Testis (tissue), 2 donors: ENCODE data around the gene TRIB2.
A peak's percentile ranks its signal among the peaks of the same experiment; 100 is the strongest.

Experiments
- POLR2A ChIP-seq: fragments of 450-650 bp; IDR thresholded peaks from one replicate; pipeline ENCODE4 v1.6.1; 2017; ENCODE audit warnings: antibody characterized with exemption, mild to moderate bottlenecking, moderate library complexity
- TF ChIP-seq, protein P1 (sequence below), 3 experiments: fragments of 450-650 bp in 2 of 3; fragments of 200-600 bp in 1 of 3; sonication (generic) in 1 of 3; IDR thresholded peaks; one replicate each; pipeline ENCODE4 v1.5.1; 2016 to 2019; ENCODE audit warnings: antibody characterized with exemption in 3 of 3, mild to moderate bottlenecking in 2 of 3, moderate library complexity in 1 of 3

DNA sequence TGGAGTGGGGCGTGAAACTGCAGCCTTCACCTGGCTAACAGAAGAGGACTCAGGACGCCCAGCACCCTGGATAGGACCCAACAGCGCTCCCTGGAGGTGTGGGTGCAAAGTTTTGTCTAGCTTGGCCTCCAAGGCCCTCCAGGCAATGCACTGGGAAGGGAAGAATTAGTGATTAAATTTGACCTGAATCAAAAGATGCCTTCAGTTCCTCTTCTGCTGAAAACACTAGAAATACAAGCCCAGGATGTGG is 779 bp upstream of the TRIB2 start:
- TF ChIP-seq, protein P1, sequence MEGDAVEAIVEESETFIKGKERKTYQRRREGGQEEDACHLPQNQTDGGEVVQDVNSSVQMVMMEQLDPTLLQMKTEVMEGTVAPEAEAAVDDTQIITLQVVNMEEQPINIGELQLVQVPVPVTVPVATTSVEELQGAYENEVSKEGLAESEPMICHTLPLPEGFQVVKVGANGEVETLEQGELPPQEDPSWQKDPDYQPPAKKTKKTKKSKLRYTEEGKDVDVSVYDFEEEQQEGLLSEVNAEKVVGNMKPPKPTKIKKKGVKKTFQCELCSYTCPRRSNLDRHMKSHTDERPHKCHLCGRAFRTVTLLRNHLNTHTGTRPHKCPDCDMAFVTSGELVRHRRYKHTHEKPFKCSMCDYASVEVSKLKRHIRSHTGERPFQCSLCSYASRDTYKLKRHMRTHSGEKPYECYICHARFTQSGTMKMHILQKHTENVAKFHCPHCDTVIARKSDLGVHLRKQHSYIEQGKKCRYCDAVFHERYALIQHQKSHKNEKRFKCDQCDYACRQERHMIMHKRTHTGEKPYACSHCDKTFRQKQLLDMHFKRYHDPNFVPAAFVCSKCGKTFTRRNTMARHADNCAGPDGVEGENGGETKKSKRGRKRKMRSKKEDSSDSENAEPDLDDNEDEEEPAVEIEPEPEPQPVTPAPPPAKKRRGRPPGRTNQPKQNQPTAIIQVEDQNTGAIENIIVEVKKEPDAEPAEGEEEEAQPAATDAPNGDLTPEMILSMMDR (IDR thresholded peaks at IDR 0.05): peak; percentile 31 to 50 (median 45)
- TF ChIP-seq POLR2A: no peak
